GM12873 (cell line): ENCODE data around the gene VASN.

Experiments
- TF ChIP-seq, protein P1 (sequence below): IDR thresholded peaks from 2 replicates; pipeline ENCODE4 v1.5.1; 2012; ENCODE audit warnings: low read depth, mild to moderate bottlenecking, moderate library complexity, low read length, control low read depth; ENCODE audit not compliant: insufficient read depth; ENCODE audit errors: missing control alignments

VASN gene

DNA sequence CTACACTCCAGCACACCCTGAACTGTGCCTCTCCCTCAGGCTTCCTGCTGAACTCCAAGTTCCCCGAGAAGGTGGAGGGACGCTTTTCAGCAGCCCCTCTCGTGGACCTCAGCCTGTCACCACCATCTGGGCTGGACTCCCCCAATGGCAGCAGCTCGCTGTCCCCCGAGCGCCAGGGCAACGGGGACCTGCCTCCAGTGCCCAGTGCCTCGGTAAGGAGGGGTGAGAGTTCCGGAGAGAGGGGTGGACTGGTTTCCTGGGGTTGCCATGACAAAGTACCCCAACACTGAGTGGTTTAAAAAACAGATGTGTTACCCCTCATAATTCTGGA, 38.4 kb upstream of the VASN start:
- TF ChIP-seq, protein P1, sequence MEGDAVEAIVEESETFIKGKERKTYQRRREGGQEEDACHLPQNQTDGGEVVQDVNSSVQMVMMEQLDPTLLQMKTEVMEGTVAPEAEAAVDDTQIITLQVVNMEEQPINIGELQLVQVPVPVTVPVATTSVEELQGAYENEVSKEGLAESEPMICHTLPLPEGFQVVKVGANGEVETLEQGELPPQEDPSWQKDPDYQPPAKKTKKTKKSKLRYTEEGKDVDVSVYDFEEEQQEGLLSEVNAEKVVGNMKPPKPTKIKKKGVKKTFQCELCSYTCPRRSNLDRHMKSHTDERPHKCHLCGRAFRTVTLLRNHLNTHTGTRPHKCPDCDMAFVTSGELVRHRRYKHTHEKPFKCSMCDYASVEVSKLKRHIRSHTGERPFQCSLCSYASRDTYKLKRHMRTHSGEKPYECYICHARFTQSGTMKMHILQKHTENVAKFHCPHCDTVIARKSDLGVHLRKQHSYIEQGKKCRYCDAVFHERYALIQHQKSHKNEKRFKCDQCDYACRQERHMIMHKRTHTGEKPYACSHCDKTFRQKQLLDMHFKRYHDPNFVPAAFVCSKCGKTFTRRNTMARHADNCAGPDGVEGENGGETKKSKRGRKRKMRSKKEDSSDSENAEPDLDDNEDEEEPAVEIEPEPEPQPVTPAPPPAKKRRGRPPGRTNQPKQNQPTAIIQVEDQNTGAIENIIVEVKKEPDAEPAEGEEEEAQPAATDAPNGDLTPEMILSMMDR = no peak

DNA sequence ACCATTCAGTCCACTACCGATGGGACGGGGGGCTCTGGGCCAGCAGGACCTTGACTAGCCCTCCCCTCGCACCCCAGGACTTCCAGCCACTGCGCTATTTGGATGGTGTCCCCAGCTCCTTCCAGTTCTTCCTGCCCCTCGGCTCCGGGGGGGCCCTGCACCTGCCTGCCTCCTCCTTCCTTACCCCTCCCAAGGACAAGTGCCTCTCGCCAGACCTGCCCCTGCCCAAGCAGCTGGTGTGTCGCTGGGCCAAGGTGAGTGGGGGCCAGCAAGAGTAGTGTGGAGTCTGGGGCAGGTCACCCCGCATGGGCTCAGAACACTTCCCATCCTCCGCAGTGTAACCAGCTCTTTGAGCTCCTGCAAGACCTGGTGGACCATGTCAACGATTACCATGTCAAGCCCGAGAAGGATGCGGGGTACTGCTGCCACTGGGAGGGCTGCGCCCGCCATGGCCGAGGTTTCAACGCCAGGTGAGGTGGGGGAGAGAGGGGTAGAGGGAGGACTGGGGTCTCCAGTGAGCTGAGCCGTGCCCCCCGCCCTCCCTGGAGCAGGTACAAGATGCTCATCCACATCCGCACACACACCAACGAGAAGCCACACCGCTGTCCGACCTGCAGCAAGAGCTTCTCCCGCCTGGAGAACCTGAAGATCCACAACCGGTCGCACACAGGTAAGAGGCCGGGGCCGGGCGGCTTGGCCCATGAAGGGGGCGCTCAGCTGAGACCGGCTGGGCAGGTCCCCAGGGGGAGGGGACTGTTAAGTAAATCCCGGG, 36.7 kb upstream of the VASN start:
- TF ChIP-seq, protein P1 = no peak

DNA sequence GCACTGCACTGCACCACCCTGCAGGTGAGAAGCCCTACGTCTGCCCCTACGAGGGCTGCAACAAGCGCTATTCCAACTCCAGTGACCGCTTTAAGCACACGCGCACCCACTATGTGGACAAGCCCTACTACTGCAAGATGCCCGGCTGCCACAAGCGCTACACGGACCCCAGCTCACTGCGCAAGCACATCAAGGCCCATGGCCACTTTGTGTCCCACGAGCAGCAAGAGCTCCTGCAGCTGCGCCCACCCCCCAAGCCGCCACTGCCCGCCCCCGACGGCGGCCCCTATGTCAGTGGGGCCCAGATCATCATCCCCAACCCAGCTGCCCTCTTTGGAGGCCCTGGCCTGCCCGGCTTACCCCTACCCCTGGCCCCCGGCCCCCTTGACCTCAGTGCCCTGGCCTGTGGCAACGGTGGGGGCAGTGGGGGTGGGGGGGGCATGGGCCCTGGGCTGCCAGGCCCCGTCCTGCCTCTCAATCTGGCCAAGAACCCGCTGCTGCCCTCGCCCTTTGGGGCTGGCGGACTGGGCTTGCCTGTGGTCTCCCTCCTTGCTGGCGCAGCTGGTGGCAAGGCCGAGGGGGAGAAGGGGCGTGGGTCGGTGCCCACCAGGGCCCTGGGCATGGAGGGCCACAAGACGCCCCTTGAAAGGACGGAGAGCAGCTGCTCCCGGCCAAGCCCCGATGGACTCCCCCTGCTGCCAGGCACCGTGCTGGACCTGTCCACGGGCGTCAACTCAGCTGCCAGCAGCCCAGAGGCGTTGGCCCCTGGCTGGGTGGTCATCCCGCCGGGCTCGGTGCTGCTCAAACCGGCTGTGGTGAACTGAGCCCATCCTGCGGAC, 34.7 kb upstream of the VASN start:
- TF ChIP-seq, protein P1 = no peak

DNA sequence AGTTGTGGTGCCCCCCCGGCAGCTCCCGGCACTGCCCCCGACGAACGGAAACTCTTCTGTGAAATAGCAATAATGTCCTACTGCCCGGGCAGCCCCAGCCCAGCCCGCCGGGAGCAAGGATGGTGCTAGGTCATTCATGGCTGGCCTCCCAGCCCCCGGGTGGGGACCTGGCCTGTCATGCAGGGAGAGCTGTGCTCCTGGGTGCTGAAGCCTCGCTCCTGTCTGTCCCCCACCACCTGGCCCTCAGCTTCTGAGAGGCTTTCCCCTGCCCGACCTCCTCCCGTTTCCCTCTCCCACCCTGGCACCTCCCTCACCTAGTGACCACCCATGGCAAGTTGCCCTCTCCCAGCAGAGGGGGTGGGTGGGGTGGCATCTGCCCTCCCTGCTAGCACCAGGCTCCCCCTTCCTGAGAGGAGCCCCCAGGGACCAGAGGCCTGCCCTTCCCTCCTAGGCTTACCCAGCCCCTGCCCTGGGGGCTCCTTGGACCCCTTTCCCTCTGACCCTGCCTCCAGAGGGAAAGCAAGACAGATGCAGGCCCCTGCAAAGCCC, 34.0 kb upstream of the VASN start:
- TF ChIP-seq, protein P1 = no peak

DNA sequence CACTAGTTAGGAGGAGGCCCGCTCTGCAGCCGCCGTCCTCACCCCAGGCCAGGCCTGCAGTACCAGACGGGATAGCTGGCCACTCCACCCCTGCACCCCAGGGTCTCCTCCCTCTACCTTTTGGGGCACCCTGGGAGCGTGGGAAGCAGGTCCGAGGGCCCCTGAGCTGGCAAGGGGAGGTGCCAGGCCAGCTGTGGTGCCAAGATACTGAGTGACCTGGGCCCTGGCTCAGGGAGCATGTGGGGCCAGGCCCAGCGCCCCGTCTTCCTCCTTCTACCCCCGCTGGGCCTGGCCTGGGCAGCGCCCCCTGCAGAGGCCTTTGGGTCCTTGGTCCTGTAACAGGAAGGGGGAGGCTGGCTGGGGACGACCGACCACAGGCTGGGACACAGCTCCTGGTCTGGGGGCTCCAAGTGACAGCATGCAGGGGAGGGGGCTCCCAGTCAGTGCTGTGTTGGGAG, 33.5 kb upstream of the VASN start:
- TF ChIP-seq, protein P1 = no peak

DNA sequence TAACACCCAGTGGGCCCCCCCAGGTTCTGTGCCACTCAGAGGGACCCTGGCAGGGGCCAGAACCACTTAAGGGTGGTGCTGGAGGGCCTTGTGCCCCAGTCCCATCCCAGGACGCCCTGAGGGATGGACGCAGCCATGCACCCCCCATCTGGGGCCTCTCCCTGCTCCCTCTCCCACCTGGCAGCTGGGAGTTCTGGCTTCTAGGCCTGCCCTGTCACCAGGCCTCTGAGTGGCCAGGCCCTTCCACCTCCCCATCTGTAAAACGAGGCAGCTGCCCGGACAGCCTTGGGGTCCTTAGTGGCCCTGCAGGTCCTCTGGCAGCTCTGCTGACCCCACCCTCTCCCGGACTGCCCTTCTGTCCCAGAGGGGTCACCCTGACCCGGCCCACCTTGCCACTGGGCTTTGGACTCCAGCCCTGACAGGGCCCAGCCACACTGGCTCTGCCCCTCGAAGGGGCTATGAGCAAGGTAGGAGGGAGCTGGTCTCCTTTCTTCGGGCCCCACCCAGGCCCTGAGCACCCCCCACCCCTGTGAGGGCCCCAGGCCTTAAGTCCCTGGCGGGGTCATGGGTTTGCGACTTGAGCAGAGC, 32.8 kb upstream of the VASN start:
- TF ChIP-seq, protein P1 = no peak

DNA sequence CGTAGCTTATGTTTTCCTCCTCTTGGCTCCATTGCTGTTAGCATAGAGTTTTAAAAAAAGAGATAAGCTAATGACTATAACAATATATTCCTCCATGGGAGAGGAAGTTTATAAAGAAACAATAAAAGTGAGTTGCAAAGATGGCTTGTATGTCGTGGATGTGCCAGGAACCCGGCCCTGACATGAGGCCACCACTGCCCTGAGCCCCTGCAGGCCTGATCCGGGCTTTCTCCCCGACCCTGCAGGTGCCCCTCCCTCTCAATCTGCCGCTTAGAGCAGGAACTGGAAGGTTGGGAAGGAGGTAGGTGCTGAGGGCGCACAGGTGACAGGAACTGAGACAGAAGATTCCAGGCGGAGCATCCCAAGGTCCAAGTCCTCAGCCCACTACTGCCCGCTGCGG, 32.2 kb upstream of the VASN start:
- TF ChIP-seq, protein P1 = no peak
